Renal cortex interstitium (tissue), 11 donors: Measurements from ENCODE around the gene RUNX2. TPM values are rescaled to one million over a fixed set of nuclear protein-coding genes. Genes with fewer than 3 reads are reported as not detected.

Experiments
- DNase-seq, 11 donors: peaks; one replicate each; pipeline ENCODE4 v3.0.0-alpha.2; 2013; ENCODE audit warnings: low read depth in 9 of 11, low spot score in 4 of 11; ENCODE audit errors: extremely low read depth in 1 of 11
- polyA plus RNA-seq, 3 donors: library from polyadenylated mRNA; unstranded; fragments of 120-200 nt; gene quantifications; one replicate each; pipeline ENCODE4 v1.2.1, GENCODE V29; 2013; ENCODE audit not compliant: insufficient read length in 3 of 3

Gene RUNX2
- polyA plus RNA-seq, 3 donors, result 2.4 to 3.8 (median 3.0) TPM

DNA sequence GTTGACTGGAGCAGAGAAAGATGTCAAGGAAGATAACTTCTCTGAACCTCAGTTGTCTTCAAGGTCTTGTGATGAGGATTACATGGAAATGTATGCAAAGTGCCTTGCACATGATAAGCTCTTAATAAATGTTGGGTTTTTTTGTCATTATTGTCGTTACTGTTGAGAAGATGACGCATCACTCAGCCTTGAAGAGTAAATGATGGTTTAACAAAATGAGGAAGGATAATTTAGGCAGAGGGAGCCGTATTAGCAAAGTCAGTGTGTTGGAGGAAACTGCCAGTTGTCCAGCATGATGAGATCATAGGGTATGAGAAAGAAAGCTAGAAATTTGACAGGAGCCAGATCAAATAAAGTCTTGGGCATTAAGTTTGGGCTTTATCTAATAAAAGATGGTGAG is 58.4 kb downstream of the RUNX2 start:
- DNase-seq, result no peak

DNA sequence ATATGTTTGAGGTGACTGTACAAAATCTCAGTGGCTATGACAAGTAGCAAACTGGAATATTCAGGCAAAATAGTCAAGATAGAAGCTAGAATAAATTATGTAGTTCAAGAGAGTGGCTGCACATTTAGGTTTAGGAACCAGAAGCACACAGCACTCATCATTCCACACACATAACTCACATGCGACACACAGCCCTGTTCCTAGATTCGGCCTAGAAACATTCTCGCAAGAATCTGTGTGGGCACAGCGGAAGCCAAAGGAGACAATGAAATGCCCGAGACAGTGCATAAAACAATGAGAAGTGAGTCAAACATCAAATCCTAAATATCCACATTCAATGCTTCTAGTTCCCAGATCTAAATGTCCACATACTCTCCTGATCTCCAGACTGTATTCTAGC is 59.1 kb downstream of the RUNX2 start:
- DNase-seq, result no peak

- no peak for DNase-seq
Measured at GRCh38 chr6:45388328-45388727, 60.2 kb downstream of the RUNX2 start.

DNA sequence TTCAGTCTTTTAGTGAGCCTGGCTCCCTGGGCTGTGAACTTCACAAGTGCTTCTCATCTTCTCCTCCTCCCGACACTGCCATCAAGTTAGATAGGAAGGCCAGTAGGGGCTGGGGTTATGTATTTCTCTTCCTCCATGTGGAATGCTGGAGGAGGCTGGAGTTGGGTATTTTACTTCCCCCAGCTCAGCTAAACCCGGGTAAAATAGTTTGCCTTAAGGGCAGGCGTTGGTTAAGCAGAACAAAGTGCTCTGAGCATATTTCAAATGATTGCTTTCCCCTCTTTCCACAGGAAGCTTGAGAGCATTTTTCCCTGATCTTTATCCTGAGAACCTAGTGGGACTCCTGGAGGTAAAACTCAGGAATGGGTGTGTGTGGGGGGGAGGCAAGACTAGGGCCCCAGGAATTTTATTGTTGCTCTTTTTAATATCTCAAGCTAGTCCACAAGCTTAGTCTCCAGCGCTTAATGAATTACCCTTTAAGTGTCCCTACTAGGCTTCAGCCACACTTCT is 66.5 kb downstream of the RUNX2 start:
- DNase-seq, result no peak

- DNase-seq, result no peak
Measured at GRCh38 chr6:45398075-45398813, 70.1 kb downstream of the RUNX2 start.

- DNase-seq, result no peak
Measured at GRCh38 chr6:45400021-45400420, 71.9 kb downstream of the RUNX2 start.

DNA sequence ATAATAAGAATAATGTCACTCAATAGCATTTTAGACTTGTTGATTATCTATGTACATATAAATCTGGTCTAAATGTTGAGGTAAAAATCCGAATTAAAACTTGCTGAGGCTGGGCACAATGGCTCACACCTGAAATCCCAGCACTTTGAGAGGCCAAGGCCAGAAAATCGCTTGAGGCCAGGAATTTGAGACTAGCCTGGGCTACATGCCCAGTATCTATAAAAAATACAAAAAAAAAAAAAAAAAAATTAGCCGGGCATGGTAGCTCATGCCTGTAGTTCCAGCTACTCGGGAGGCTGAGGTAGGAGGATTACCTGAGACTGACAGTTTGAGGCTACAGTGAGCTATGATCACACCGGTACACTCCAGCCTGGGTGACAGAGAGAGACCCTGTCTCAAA is 83.8 kb downstream of the RUNX2 start:
- no peak for DNase-seq

DNA sequence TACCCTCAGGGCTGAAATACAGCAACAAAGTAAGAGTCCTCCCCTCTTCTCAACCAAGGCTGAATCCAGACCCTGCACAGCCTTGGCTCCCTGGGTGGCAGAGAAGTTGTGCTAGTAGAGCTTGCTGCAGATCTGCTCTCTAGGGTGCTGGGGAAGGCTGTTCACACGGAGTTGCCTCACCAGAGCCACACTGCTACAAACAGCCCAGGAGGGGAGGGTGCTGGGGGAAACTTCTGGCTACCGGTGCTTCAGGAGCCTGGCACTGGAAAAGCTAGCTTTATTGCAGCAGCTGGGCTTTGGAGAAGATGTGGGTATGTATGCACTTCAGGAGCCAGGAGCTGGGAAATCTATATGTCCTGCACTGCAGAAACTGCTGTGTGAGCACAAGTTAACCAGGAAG is 87.2 kb downstream of the RUNX2 start:
- no peak for DNase-seq

- DNase-seq, result no peak
Measured at GRCh38 chr6:45415788-45416518, 87.8 kb downstream of the RUNX2 start.

DNA sequence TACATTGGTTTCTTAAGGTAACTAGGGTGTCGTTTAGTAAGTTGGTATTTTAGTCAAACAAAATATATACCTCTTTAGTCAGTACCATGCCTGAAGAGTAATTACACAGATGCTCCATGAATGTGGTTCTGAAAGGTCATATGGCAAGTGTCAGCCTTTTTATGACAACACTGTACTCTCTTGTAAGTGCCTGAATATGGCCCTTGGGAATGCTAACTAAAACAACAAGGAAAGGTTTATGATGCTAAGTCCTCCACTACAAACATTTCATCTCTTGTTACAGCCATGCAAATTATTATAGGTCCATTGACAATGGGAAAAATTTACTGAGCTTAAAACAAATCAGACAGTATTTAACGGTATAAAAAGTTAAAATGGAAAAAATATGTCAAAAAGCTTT is 88.6 kb downstream of the RUNX2 start:
- DNase-seq, result no peak

DNA sequence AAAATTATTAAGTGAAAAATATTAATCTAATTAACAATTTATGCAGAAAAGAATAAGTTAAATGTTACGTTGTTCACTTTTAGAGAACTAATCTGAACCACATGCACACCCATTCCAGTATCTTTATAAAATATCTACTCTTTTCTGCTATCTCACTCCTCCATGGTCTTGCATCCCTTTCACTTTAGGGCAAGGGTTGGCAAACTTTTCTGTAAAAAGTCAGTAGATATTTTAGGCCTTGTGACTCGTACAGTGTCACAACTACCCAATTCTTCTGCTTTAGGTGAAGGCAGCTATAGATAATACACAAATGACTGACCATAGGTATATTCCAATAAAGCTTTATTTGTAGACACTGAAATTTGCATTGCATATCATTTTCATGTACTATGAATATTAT is 89.3 kb downstream of the RUNX2 start:
- DNase-seq, result no peak

DNA sequence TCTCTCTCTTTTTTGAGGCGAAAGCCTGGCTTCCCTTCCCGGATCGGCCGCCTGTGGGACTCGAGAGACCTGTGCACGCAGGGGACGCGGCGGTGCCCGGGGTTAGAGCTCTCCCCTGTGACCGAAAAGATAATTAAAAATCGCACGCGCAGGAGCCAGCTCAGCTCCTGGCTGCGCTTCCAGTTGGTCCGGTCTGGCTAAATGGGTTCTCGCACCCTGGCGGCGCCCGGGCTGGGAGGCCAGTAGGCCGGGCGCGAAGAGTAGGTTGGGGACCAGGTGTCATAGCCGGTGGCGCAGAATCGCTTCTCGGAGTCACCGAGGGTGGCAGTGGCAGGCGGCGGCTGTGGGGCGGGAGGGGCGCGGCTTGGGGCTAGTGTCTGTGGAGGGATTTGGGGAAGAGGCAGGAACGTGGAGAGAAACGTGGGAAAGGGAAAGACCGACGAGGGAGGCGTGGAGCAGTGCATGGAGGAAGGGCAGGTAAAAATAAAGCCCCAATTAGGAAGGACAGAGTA is 91.5 kb downstream of the RUNX2 start:
- DNase-seq, result peak in 4 of 11 donors; percentile 50 to 66 (median 52)

DNA sequence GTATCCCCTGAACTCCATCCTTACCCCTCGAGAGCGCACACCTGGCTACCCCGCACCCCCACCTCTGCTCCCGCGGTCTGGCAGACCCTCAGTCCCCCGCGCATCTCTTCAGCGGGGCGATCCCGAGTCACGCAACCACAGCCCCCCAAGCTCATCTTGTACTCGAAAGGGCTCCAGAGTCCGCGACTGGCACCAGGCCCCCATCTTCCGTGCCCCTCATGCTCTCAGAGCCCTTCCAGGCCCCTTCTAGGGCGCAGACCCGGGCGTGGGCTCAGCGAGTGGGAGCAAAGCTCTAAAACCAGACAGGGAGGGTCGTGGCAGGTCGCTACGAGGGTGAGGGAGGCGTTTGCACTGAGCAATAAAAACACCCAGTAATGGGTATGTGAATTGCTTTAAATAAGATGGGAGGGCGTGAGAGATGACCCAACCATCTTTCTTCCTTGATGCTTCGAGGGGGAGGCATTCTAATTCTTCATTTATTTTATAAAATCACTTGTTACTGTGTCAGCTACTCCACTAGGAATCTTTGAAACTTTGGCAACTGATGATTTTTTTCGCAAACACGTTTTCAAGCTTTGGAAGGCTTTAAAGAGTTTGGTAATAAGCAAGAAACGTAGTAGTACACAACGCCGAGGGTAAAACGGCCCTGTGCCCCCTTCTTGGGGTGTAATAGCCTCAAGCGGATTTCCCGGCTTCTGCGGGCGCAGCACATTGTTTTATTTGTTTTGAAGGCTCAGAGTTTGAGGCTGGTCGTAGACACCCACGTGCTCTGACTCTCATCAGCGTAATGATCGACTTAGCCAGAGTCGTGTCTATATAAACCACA is 92.2 kb downstream of the RUNX2 start:
- DNase-seq, result no peak

GRCh38 chr6:45420909-45421708 is 93.0 kb downstream of the RUNX2 start:
- DNase-seq, result peak in 2 of 11 donors; percentile 17 to 20

DNA sequence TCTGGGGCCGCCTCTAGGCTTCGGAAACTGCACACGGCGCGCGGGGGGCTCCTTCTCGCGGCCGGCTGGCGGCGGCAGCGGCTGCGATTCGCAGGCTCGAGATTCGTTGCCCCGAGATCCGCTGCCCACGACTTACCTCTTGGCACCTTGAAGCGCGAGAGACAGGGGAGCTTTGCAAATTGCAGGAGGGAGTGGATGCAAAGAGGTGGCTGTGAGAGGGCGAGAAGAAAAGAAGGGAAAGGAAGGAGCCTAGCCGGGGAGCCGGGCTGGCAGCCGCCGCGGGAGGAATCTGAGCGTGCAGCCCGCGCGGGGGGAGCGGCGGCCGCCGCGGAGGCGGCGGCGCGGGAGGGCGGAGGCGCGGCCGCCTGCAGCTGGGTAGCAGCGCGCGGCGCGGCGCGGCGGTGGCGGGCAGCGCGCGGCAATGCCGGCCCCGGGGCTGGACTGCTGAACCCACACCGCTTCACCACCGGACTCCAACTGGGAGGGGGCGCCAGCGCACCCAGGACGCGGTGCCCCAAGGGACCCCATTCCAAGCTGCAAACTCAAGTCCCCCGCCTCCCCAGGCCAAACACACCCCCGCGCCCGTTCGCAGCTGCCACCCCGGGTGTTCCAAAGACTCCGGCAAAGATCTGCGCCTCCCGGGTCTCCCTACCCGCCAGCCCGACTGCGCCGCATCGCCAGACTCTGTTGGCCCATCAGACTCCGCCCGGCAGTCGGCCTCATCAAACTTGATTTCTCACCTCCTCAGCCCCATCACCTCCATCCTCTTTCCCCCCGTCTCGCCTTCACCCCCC is 93.8 kb downstream of the RUNX2 start:
- peak in 2 of 11 donors; percentile 45 to 51 for DNase-seq

DNA sequence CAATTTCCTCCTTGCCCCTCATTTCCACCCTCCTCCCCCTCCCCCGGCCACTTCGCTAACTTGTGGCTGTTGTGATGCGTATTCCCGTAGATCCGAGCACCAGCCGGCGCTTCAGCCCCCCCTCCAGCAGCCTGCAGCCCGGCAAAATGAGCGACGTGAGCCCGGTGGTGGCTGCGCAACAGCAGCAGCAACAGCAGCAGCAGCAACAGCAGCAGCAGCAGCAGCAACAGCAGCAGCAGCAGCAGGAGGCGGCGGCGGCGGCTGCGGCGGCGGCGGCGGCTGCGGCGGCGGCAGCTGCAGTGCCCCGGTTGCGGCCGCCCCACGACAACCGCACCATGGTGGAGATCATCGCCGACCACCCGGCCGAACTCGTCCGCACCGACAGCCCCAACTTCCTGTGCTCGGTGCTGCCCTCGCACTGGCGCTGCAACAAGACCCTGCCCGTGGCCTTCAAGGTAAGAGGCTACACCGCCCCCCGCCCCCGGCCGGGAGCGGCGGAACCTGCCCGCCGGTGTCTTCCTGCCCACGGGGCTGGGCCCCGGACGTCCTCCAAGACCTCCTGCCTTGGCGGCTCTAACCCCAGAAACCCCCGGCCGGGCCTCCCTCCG is 94.5 kb downstream of the RUNX2 start:
- peak in 2 of 11 donors; percentile 15 to 21 for DNase-seq

DNA sequence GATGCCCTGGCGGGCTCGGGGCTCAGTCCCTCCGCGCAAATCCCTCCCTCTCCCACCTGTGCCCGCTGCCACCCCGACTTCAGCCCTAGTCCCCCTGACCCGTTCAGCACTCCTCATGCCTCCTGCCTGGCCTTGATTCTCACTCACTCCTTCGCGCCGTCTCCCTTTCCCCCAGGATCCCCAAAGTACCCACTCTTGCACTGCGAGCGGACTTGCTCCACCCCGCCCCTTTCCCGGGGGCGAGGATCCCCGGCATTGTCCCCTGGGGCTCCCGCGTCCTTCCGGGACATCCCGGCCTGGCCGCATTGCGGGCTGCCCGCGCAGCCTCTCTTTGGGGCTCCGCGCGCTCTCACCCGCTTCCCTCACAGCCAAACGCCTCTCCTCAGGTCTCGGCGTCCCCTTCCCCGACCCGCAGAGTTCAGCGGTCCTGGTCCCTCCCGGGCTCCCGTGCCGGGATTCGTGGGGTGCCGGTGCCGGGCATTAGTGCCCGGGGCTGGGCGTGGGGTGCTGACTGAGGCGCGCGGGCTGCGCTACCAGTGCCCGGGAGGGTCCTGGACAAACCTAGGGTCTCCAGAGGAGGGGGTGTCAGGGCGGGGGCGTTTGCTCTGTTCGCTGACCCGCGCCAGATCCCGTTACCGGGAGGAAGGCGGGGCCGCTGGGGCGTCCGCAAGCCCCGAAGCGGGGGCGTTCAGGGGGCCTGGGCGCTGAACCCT is 95.1 kb downstream of the RUNX2 start:
- peak in 1 of 11 donors; percentile 31 for DNase-seq
